Putamen (tissue), 1 donor: ENCODE measurements around the gene BNC2.

Experiments used
- DNase-seq: peaks from one replicate; pipeline ENCODE4 v3.0.0-alpha.2; 2016; ENCODE audit warnings: low spot score

Gene BNC2

GRCh38 chr9:16627967-16628366 lies 242.5 kb downstream of the BNC2 start:
- no peak for DNase-seq

GRCh38 chr9:16627521-16627920 lies 242.9 kb downstream of the BNC2 start:
- DNase-seq, result no peak

- no peak for DNase-seq
Observed at GRCh38 chr9:16626577-16627130, 243.8 kb downstream of the BNC2 start.

- no peak for DNase-seq
Observed at GRCh38 chr9:16625811-16626210, 244.7 kb downstream of the BNC2 start.

- DNase-seq, result no peak
Observed at GRCh38 chr9:16625161-16625631, 245.3 kb downstream of the BNC2 start.

DNA sequence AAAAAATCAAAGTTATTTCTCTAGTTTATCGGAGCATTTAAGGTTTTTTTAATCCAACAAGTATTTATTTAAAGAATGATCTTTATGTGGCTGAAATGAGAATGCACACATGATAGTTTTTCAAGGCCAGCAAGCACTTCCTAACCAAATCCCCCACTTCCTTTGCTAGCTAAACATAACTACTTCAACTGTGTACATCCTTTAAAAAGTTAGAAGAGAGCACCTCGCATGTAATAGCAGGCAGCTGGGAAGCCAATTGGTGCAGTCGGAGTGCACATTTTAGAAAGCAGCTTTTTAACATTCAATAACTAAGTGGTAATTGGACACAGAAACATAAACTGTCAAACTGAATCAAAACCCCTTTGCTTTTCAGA lies 245.7 kb downstream of the BNC2 start:
- no peak for DNase-seq

DNA sequence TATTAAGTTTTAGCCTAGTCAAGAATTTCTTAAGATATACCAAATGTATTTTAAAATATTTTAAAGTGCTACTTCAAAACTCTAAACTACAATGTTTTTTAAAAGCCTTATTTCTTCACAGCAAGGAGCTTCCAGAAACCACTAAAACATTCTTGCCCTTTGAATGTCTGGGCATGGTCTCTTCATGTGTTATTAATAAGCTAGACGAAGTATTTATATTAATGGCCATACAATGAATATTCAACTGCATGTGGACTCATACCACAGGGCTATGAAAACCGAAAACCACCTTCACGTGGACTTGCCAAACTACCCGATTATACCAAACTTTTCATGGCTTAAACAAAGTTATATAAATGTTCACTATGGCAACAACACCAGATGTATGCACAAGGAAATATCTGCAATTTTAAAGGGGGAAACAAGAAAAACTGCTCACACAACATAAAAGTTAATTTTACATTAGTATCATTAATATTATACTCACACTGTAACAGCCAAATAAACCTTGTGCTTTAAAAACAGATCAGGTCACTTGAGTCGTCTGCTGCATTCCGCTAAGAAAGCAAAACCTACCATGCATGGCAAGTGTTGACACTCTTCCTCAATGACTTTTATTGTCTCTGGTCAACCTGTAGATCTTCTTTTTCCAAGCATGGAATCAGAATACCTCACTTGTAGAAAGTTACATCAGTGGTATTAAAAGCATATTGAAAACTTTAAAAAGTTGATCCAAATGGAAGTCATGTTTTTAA lies 246.3 kb downstream of the BNC2 start:
- no peak for DNase-seq

DNA sequence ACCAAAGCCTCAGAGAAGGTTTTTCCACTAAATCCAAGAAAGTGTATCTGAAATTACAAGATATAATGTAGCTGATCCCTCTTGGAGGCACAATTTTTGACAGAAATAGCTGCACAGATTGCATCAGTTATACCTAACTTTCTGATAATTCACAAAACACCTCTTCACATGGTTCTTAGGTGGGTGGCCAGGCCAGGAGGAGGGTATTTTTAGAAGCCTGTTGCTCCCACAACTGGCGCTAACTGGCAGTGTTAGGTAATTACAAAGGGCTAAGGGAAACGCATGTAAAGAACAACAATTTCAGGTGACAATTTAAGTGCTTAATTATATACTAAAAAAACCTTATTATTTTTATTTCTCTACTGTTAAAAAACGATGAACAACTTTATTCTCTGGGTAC lies 247.9 kb downstream of the BNC2 start:
- peak; percentile 27 for DNase-seq

DNA sequence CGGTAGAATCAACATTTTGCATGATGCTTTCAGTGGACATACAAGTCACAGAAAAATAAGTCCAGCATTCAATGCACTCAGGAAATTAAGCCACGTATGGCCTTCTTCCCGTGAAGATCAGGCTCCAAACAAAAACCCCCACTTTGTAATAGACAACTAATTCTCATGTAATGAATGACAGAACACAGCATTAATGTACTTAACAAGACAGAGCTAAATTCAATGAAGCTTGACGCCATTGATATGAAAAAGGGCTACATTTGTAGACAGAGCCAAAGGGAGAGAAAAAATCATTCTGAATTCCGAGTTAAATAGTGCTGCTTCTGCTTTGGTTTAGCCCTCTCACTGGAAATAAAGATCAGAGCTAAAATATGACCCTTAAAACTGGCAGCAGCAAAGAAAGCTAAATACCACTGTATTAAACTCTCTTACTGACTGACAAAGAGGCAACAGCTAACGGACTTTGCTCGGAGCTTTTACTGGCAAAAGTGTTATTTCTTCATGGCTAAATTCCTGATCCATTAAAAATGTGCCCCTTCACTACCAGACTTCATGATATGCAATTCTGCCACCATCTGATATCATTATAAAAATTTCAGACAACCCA lies 250.5 kb downstream of the BNC2 start:
- no peak for DNase-seq

DNA sequence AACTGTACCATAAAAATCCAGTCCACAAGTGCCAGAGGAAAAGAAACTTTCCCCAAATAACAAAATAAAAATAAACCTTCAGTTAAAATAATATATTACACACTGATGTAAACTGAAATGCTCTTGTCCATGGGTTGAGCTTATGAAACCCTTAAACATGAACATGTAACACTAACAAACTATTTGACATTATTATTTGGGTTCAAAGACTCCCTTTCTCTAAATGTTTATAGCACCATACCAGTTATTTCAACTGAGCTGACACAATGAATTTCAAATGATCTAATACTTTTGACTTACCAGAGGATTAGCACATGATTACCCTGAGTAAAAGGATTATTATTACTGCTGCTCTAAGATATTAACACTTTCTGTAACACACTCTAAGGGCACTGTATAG lies 251.1 kb downstream of the BNC2 start:
- no peak for DNase-seq

- DNase-seq, result no peak
Observed at GRCh38 chr9:16618524-16618923, 251.9 kb downstream of the BNC2 start.

DNA sequence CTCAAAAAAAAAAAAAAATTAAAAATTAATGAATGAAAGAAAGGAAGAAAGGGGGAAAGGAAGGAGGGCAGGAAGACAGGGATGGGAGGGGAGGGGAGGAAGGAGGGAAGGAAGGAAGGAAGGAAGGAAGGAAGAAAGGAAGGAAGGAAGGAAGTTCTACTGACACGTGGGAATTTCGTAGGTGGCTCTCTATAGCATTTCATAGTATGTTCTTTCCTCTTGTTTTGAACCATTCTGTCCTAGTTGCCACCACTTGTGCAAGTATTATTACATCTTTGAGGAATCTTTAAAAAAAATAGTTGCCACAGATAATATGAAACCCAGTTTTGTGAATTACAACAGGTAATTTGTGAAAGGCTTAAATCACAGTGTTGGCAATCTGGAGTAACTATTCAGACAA lies 253.8 kb downstream of the BNC2 start:
- DNase-seq, result no peak

DNA sequence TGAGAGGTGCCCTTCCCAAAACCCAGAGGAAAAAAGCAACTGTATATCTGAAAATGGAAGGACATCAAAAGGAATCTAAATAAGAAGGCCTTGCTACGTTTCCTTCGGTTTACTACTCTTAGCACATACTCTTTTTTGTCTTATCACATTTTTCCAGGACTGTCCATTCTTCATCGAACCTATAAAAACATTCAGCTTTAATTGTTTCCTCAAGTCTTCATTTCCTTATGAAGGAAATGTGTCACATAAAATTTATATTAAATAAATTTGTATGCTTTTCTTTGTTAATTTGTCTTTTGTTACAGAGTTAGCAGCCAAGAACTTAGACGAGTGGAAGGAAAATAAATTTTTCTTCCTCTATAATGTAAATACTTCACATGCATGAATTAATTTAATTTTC lies 255.0 kb downstream of the BNC2 start:
- no peak for DNase-seq

DNA sequence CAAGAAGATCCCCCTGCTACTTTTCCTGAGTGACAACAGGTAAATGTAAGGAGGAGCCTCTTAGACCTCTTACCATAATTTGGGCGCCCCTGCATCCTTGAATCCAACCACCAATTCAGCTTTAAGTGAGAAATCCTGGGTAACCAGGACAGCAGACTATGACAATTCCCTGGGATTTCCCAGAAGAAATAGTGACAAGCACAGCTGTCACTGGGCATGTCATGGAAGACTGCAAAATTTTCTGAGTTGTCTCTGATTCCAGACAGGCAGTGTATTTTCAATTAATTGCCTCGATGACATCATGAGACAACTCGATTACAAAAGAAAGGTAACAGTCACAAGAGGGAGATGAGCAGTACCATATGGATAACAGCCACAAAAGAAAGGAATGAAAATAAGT lies 256.9 kb downstream of the BNC2 start:
- no peak for DNase-seq

DNA sequence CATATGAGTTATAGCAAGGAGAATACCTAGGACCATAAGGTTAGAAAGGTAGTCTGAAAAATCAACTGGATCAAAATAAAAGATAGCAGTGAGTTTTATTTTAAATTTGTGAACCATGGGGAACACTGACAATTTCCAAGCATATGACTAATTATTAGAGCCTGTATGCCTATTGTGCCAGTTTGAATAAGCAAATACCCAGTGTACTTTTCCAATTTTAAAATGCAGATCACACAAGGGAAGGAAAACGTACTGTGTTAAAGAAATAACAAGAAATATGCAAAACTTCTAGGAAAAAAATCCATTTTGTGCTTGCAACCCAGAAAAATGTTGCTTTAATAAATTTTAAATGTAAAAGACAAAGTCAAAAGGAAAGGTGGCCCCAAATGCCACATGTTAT lies 257.4 kb downstream of the BNC2 start:
- DNase-seq, result no peak

- DNase-seq, result no peak
Observed at GRCh38 chr9:16612627-16613026, 257.8 kb downstream of the BNC2 start.

GRCh38 chr9:16611983-16612382 lies 258.5 kb downstream of the BNC2 start:
- DNase-seq, result no peak

DNA sequence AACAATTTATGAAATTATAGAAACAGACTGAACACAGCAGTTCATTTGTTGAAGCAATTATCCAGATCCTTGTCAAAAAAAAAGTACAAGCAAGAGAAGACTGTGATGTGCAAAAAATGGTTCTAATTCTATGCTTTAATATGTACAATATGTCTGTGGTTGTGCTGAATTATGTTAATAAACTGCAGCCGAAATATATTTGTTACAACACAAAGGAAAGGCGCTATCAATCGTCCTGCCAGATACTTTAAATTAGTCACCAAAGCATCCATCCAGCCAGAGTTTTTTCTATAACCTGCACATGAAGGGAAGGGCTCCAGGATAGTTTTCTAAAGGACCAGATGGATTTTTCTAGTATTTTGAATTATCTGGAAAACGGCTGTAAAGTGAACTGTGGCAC lies 259.5 kb downstream of the BNC2 start:
- DNase-seq, result no peak

DNA sequence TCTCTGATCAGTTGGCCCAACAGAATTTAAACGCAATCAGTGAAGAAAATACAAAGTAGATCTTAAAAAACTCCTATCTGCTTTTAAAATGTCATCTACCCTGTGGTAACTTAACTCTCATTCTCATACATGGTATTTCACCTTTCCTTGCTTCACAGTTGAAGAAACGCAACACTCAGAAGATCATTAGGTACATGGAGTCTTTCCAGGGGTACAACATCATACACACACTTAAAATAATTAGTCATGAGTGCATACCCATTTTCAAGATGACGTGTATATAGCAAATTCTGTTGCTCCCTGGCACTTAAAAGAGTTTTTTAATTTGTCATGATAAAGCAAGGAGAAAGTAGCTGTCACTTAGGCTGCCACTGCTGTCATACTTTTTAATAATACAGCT lies 259.9 kb downstream of the BNC2 start:
- DNase-seq, result no peak

- no peak for DNase-seq
Observed at GRCh38 chr9:16608906-16609305, 261.6 kb downstream of the BNC2 start.

- no peak for DNase-seq
Observed at GRCh38 chr9:16602494-16602893, 268.0 kb downstream of the BNC2 start.

DNA sequence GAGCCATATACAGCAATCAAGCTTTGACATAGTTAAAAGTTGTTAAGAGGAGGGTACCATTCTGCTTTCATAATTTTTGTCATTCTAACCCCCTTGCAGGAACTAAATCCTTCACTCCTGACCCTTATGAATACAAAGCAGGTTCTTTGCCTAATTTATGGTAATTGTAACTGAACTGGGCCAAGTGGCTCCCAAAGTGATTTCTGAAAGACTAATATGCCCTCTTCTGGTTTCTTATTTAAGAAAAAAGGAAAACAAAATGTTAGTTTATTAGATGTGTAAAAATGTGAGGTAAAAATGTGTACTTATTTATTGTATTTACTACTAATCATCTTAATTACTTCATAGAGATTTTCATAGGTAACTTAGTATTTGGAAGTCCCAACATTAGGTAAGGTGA lies 268.5 kb downstream of the BNC2 start:
- no peak for DNase-seq

GRCh38 chr9:16598316-16598715 lies 272.2 kb downstream of the BNC2 start:
- no peak for DNase-seq

- no peak for DNase-seq
Observed at GRCh38 chr9:16597136-16597535, 273.3 kb downstream of the BNC2 start.
